PC-3 (cell line): Measurements from ENCODE around the gene OMP. TPM values are rescaled to one million over a fixed set of nuclear protein-coding genes. Genes with fewer than 3 reads are reported as not detected.

Source experiments
- ATAC-seq: fragments of 200-7000 bp; cut with Tn5 transposase; 2 replicates; pipeline ENCODE4 v1.9.1; 2020; ENCODE audit warnings: mild to moderate bottlenecking, moderate library complexity
- BruUV-seq: library from RNA; stranded (reverse); fragments of 400-500 nt; replicated peaks from 2 replicates; lab custom pipeline; 2021; lab: Mats Ljungman, UMichigan
- CTCF ChIA-PET: fragments of 300-600 bp; sonication (Branson Sonifier 250); formaldehyde crosslinking; loops from one replicate; lab custom pipeline; 2022; ENCODE audit warnings: antibody characterized with exemption; lab: Charles Lee
- POLR2A ChIA-PET: fragments of 300-600 bp; sonication (Branson Sonifier 250); formaldehyde crosslinking; loops from one replicate; lab custom pipeline; 2022; ENCODE audit warnings: antibody characterized with exemption; ENCODE audit not compliant: unreplicated experiment; lab: Charles Lee
- DNase-seq: peaks from one replicate; pipeline ENCODE4 v3.0.0-alpha.2; 2015
- H2AFZ ChIP-seq: fragments of 300-600 bp; sonication (generic); 2 replicates; pipeline ENCODE4 v1.6.0; 2016; ENCODE audit warnings: antibody characterized with exemption, low read length
- H3F3A ChIP-seq: fragments of 300-600 bp; sonication (generic); one replicate; pipeline ENCODE4 v1.6.0; 2017; ENCODE audit warnings: antibody characterized with exemption, low read length, control low read depth, mild to moderate bottlenecking; ENCODE audit not compliant: unreplicated experiment
- H3K27ac ChIP-seq: fragments of 300-600 bp; sonication (generic); 2 replicates; pipeline ENCODE4 v1.5.1; 2016; ENCODE audit warnings: mild to moderate bottlenecking, low read length
- H3K27me3 ChIP-seq: fragments of 300-600 bp; sonication (generic); 2 replicates; pipeline ENCODE4 v1.6.1; 2016; ENCODE audit warnings: low read length, mixed read lengths
- H3K36me3 ChIP-seq: fragments of 300-600 bp; sonication (generic); 2 replicates; pipeline ENCODE4 v1.6.1; 2016; ENCODE audit warnings: low read depth, mixed run types, low read length, mixed read lengths
- H3K4me1 ChIP-seq: fragments of 300-600 bp; sonication (generic); 2 replicates; pipeline ENCODE4 v1.5.1; 2016; ENCODE audit warnings: low read length; ENCODE audit not compliant: insufficient read depth
- H3K4me2 ChIP-seq: fragments of 300-600 bp; sonication (generic); 2 replicates; pipeline ENCODE4 v1.6.0; 2016; ENCODE audit warnings: low read length
- H3K4me3 ChIP-seq: fragments of 300-600 bp; sonication (generic); 2 replicates; pipeline ENCODE4 v1.5.1; 2016; ENCODE audit warnings: mild to moderate bottlenecking, low read length, mixed read lengths
- H3K79me2 ChIP-seq: fragments of 300-600 bp; sonication (generic); 2 replicates; pipeline ENCODE4 v1.6.1; 2017; ENCODE audit warnings: low read length, mixed read lengths
- H3K9ac ChIP-seq: fragments of 300-600 bp; sonication (generic); 2 replicates; pipeline ENCODE4 v1.6.0; 2016; ENCODE audit warnings: mild to moderate bottlenecking, low read length
- H3K9me2 ChIP-seq: fragments of 300-600 bp; sonication (generic); replicated peaks from 2 replicates; pipeline ENCODE4 v1.6.1; 2016; ENCODE audit warnings: mixed run types, low read length, mixed read lengths
- H3K9me3 ChIP-seq: fragments of 300-600 bp; sonication (generic); 2 replicates; pipeline ENCODE4 v1.6.1; 2016; ENCODE audit warnings: low read length, mixed read lengths
- H4K20me1 ChIP-seq: fragments of 300-600 bp; sonication (generic); 2 replicates; pipeline ENCODE4 v1.6.1; 2016; ENCODE audit warnings: low read length, mixed read lengths
- CTCF ChIP-seq: fragments of 300-600 bp; sonication (generic); conservative IDR thresholded peaks from 2 replicates; pipeline ENCODE4 v1.5.1; 2017; ENCODE audit warnings: antibody characterized with exemption, low read depth, mild to moderate bottlenecking, low read length
- EZH2 ChIP-seq: fragments of 300-600 bp; sonication (generic); IDR thresholded peaks from one replicate; pipeline ENCODE4 v1.6.1; 2017; ENCODE audit warnings: antibody characterized with exemption, mild to moderate bottlenecking, low read length; ENCODE audit not compliant: unreplicated experiment
- EZH2phosphoT487 ChIP-seq: fragments of 300-600 bp; sonication (generic); IDR thresholded peaks from 2 replicates; pipeline ENCODE4 v1.6.1; 2018; ENCODE audit warnings: mild to moderate bottlenecking, antibody characterized with exemption, low read length, borderline replicate concordance
- intact Hi-C: fragments of 100-400 bp; cut with micrococcal nuclease; formaldehyde crosslinking; loops from 2 replicates; pipeline ENCODE4 v1.9.0; 2023
- total RNA-seq: library from RNA; depleted of rRNA; stranded (reverse); fragments of >200 nt; gene quantifications from 2 replicates; pipeline ENCODE4 v1.2.3, GENCODE V29; 2014

Gene OMP
- total RNA-seq, 1 experiment from 2014 or later, result not detected

GRCh38 chr11:77100166-77101042, 2.2 kb upstream of the OMP start:
- H3K27me3 ChIP-seq, result no peaks in the 10 kb centered on the region
- H3K4me1 ChIP-seq, result no peaks in the 10 kb centered on the region
- no peak overlapping the region for H3K9ac ChIP-seq
- no peaks in the 10 kb centered on the region for H3K36me3 ChIP-seq
- H3F3A ChIP-seq, result no peaks in the 10 kb centered on the region
- no peak overlapping the region for H3K27ac ChIP-seq
- intact Hi-C loops, result no loop called here
- ChIA-PET POLR2A (no interaction called here), CTCF (interaction anchor here (0.5 kb wide), 1 partner anchor 37 kb away, joined by 4 read pairs; no protein-coding TSS in a partner anchor)
- no peaks in the 10 kb centered on the region for H3K9me2 ChIP-seq
- no peak for ATAC-seq
- no peaks in the 10 kb centered on the region for H3K79me2 ChIP-seq
- no peak overlapping the region for H3K4me3 ChIP-seq
- H3K9me3 ChIP-seq, result no peaks in the 10 kb centered on the region
- H3K4me2 ChIP-seq, result no peak overlapping the region
- TF ChIP-seq EZH2 (no peak), EZH2phosphoT487 (no peak), CTCF (no peak)
- H2AFZ ChIP-seq, result no peak overlapping the region
- DNase-seq, result no peak
- no TSS peak for BruUV-seq
- H4K20me1 ChIP-seq, result no peaks in the 10 kb centered on the region

- Histone ChIP-seq H3K9me3 (no peaks in the 10 kb centered on the region), H3K27ac (no peak overlapping the region), H3K79me2 (no peaks in the 10 kb centered on the region), H3F3A (no peaks in the 10 kb centered on the region), H3K36me3 (no peaks in the 10 kb centered on the region), H3K27me3 (no peaks in the 10 kb centered on the region), H2AFZ (no peak overlapping the region), H3K4me1 (peaks cover 3% of the 10 kb centered on the region; the same call in 1 of the 2 replicates), H3K4me2 (no peak overlapping the region), H3K9ac (no peak overlapping the region), H3K4me3 (no peak overlapping the region), H4K20me1 (no peaks in the 10 kb centered on the region), H3K9me2 (no peaks in the 10 kb centered on the region)
- CTCF ChIA-PET, result interaction anchor here (0.5 to 0.7 kb wide), 4 partner anchors 10 to 1641 kb away, joined by 3 to 8 read pairs (median 4); no protein-coding TSS in a partner anchor
- intact Hi-C loops, result no loop called here
- DNase-seq, result peak; percentile 68
- no TSS peak for BruUV-seq
- TF ChIP-seq EZH2 (no peak), CTCF (peak; percentile 85), EZH2phosphoT487 (no peak)
- peak; percentile 54 for ATAC-seq
- POLR2A ChIA-PET, result no interaction called here
These were observed 1.6 kb upstream of the OMP start for GRCh38 chr11:77101043-77101537.

DNA sequence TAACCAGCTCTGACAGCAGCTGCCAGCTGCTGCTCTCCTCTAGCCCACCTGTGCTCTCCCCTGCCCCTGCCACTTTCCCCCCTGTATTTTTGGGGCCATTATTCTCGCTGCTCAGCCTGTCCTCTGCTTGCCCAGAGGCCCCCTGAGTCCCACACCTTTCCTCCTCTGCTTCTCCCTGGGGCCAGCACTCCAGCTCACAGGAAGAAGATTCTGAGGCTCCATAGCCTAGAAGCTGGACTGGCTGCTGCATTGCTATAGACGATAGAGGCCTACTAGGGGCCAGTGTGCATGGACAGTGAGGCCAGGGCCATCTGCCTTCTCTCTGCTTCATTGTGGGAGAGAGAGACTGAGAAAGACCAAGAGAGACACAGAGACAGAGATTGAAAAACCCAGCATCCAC, 679 bp downstream of the OMP start:
- Histone ChIP-seq H3K4me1 (peaks cover 25% of the 10 kb centered on the region), H3K27ac (no peak overlapping the region), H3K4me2 (no peak overlapping the region), H3F3A (no peaks in the 10 kb centered on the region), H3K4me3 (no peak overlapping the region), H3K79me2 (no peaks in the 10 kb centered on the region), H3K9ac (no peak overlapping the region), H3K36me3 (no peaks in the 10 kb centered on the region), H3K9me2 (no peaks in the 10 kb centered on the region), H2AFZ (no peak overlapping the region), H3K27me3 (no peaks in the 10 kb centered on the region), H4K20me1 (no peaks in the 10 kb centered on the region), H3K9me3 (no peaks in the 10 kb centered on the region)
- no TSS peak for BruUV-seq
- TF ChIP-seq CTCF (no peak), EZH2phosphoT487 (no peak), EZH2 (no peak)
- ChIA-PET CTCF (no interaction called here), POLR2A (no interaction called here)
- intact Hi-C loops, result no loop called here
- ATAC-seq (no peak), DNase-seq (no peak)
